Endodermal cell (in vitro differentiated cells): Measurements from ENCODE around the gene PDE4D. TPM values are rescaled to one million over a fixed set of nuclear protein-coding genes. Genes with fewer than 3 reads are reported as not detected.

Source experiments
- DNase-seq: peaks from one replicate; pipeline ENCODE4 v3.0.0-alpha.2; 2017
- H3K27ac ChIP-seq: 2 replicates; pipeline ENCODE4 v1.5.1; 2013; ENCODE audit warnings: mild to moderate bottlenecking, low read depth, low read length, moderate library complexity
- H3K27me3 ChIP-seq: 2 replicates; pipeline ENCODE4 v1.6.1; 2013; ENCODE audit warnings: mild to moderate bottlenecking, low read length, moderate library complexity; ENCODE audit not compliant: insufficient read depth, control insufficient read depth, poor library complexity, severe bottlenecking
- H3K36me3 ChIP-seq: 2 replicates; pipeline ENCODE4 v1.7.0; 2013; ENCODE audit warnings: mild to moderate bottlenecking, low read length, moderate library complexity; ENCODE audit not compliant: control insufficient read depth, insufficient read depth
- H3K4me1 ChIP-seq: one replicate; pipeline ENCODE4 v1.7.0; 2013; ENCODE audit warnings: low read length; ENCODE audit not compliant: control insufficient read depth, insufficient read depth
- H3K4me3 ChIP-seq: 2 replicates; pipeline ENCODE4 v1.5.1; 2013; ENCODE audit warnings: mild to moderate bottlenecking, low read length, moderate library complexity
- H3K9ac ChIP-seq: 2 replicates; pipeline ENCODE4 v1.6.1; 2013; ENCODE audit warnings: mild to moderate bottlenecking, low read length, moderate library complexity; ENCODE audit not compliant: poor library complexity, severe bottlenecking; ENCODE audit errors: extremely low read depth
- H3K9me3 ChIP-seq: 2 replicates; pipeline ENCODE4 v1.6.1; 2013; ENCODE audit warnings: mild to moderate bottlenecking, low read length, moderate library complexity; ENCODE audit not compliant: control insufficient read depth
- H3K27ac Mint-ChIP-seq: 2 replicates; pipeline ENCODE4 v1.8.0; 2020; ENCODE audit warnings: mixed read lengths
- H3K27me3 Mint-ChIP-seq: 2 replicates; pipeline ENCODE4 v1.8.0; 2021; ENCODE audit warnings: mild to moderate bottlenecking, mixed read lengths; ENCODE audit not compliant: insufficient read depth
- H3K36me3 Mint-ChIP-seq: 2 replicates; pipeline ENCODE4 v1.8.0; 2020; ENCODE audit warnings: low read depth, mixed read lengths
- H3K4me1 Mint-ChIP-seq: 2 replicates; pipeline ENCODE4 v1.8.0; 2020; ENCODE audit warnings: mixed read lengths
- H3K4me3 Mint-ChIP-seq: 2 replicates; pipeline ENCODE4 v1.8.0; 2020; ENCODE audit warnings: mild to moderate bottlenecking, moderate library complexity, mixed read lengths
- H3K9me3 Mint-ChIP-seq: 2 replicates; pipeline ENCODE4 v1.8.0; 2020; ENCODE audit warnings: mild to moderate bottlenecking, mixed read lengths
- CTCF ChIP-seq: fragments of 200-600 bp; sonication (generic); conservative IDR thresholded peaks from 2 replicates; pipeline ENCODE4 v1.5.0; 2021; ENCODE audit warnings: antibody characterized with exemption, mild to moderate bottlenecking
- WGBS, 2 experiments: methylation state at CpG; one replicate each; pipeline versions ENCODE4 v1.1.5 to v1.1.7; 2013; ENCODE audit warnings: missing lambda C conversion rate in 2 of 2, mixed read lengths in 1 of 2; ENCODE audit not compliant: insufficient coverage in 1 of 2, insufficient read length in 1 of 2; 5-methylcytosine and 5-hydroxymethylcytosine counted together
- total RNA-seq, 2 donors: library from RNA; stranded (reverse); fragmentation: NEBNext Ultra II Directional in 1 of 2; extraction: Animal tissue kit (Norgen Biotek cat#: 25700) in 1 of 2; gene quantifications; 2 replicates in 1 of 2; 3 replicates in 1 of 2; pipeline ENCODE4 v1.2.1, GENCODE V29; 2021

The PDE4D gene
- total RNA-seq, 2 donors from 2014 or later, result 9.2 to 11.4 TPM

GRCh38 chr5:59130431-59130830 is 763.1 kb downstream of the PDE4D start:
- Histone ChIP-seq H3K4me1 (peaks cover 5% of the 10 kb centered on the region), H3K4me3 (no peak overlapping the region), H3K9me3 (no peaks in the 10 kb centered on the region), H3K27me3 (no peaks in the 10 kb centered on the region), H3K27ac (no peak overlapping the region), H3K36me3 (no peaks in the 10 kb centered on the region), H3K9ac (no peak overlapping the region)
- Mint-ChIP-seq H3K27me3 (peaks cover 2% of the 10 kb centered on the region), H3K4me1 (peaks cover 7% of the 10 kb centered on the region), H3K9me3 (no peaks in the 10 kb centered on the region), H3K36me3 (no peaks in the 10 kb centered on the region), H3K4me3 (no peak overlapping the region), H3K27ac (no peak overlapping the region)
- DNase-seq, result no peak
- TF ChIP-seq CTCF, result no peak
- 95 to 100% methylated on average over 2 of the region's 2 CpGs for WGBS, 2 experiments

GRCh38 chr5:59128646-59129290 is 764.8 kb downstream of the PDE4D start:
- TF ChIP-seq CTCF, result no peak
- no peak overlapping the region for H3K27ac Mint-ChIP-seq
- no peaks in the 10 kb centered on the region for H3K36me3 ChIP-seq
- H3K9ac ChIP-seq, result no peak overlapping the region
- H3K36me3 Mint-ChIP-seq, result no peaks in the 10 kb centered on the region
- no peaks in the 10 kb centered on the region for H3K27me3 ChIP-seq
- DNase-seq, result no peak
- peaks cover 2% of the 10 kb centered on the region for H3K27me3 Mint-ChIP-seq
- no peak overlapping the region for H3K4me3 Mint-ChIP-seq
- H3K4me3 ChIP-seq, result peak overlapping the region; percentile 66
- no peaks in the 10 kb centered on the region for H3K9me3 Mint-ChIP-seq
- H3K9me3 ChIP-seq, result no peaks in the 10 kb centered on the region
- H3K4me1 Mint-ChIP-seq, result peaks cover 7% of the 10 kb centered on the region
- H3K27ac ChIP-seq, result no peak overlapping the region
- H3K4me1 ChIP-seq, result peaks cover 7% of the 10 kb centered on the region
- WGBS, 2 experiments, result 92% methylated on average over 1 of the region's 1 CpG; no CpG with 5 or more reads in 1 of the 2 experiments

- Histone ChIP-seq H3K4me3 (no peak overlapping the region), H3K36me3 (no peaks in the 10 kb centered on the region), H3K27ac (peak overlapping the region; percentile 89), H3K9ac (no peak overlapping the region), H3K4me1 (peaks cover 7% of the 10 kb centered on the region), H3K27me3 (no peaks in the 10 kb centered on the region), H3K9me3 (no peaks in the 10 kb centered on the region)
- no peak for TF ChIP-seq CTCF
- Mint-ChIP-seq H3K27ac (no peak overlapping the region), H3K36me3 (no peaks in the 10 kb centered on the region), H3K4me1 (peaks cover 7% of the 10 kb centered on the region), H3K27me3 (no peaks in the 10 kb centered on the region), H3K9me3 (no peaks in the 10 kb centered on the region), H3K4me3 (no peak overlapping the region)
- DNase-seq, result no peak
- WGBS, 2 experiments, result 72 to 75% methylated on average over 4 to 12 of the region's 15 CpGs
Measured at GRCh38 chr5:59126708-59127573, 766.6 kb downstream of the PDE4D start.
